Measurements from ENCODE around the gene HIVEP2.

DNA sequence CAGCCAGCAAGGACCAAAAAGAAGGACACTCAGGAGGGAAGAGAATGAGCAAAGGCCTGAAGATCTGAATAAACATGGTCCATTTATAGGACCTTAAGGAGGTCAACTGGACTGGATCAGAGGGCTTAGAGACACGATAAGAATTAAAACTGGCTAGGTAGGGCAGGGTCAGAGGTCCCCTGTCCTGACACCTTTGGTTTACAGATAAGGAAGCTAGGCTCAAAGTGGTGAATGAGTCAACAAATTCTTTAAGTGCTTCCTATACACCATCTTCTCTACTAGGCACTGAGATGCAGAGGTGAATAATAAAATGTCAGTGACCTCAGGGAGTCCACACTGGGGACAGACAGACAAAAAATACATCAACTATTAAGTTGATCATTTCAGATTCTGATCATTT is 70.3 kb downstream of the HIVEP2 start:
- TF ChIP-seq YY1 (IDR thresholded peaks at IDR 0.05; ENCODE audit: insufficient read depth, insufficient read length) (no peak), SUZ12 (IDR thresholded peaks at IDR 0.05; ENCODE audit: extremely low read depth, insufficient read depth, insufficient read length) (no peak)
